K562 (cell line): ENCODE measurements around the gene ODAD4. TPM values are rescaled to one million over a fixed set of nuclear protein-coding genes. Genes with fewer than 3 reads are reported as not detected.

Experiments used
- ATAC-seq: fragments of 200-7000 bp; cut with Tn5 transposase; 3 replicates; pipeline ENCODE4 v1.9.1; 2020; ENCODE audit warnings: moderate library complexity
- BruUV-seq: library from RNA; stranded (reverse); fragments of 400-500 nt; replicated peaks from 2 replicates; lab custom pipeline; 2021; lab: Mats Ljungman, UMichigan
- CTCF ChIA-PET: fragments of 300-600 bp; formaldehyde crosslinking; extraction: SDS; loops from one replicate; lab custom pipeline; 2021; ENCODE audit warnings: low intra/inter-chr PET ratio; lab: Yijun Ruan, JAX
- POLR2A ChIA-PET: fragments of 300-600, 350-650 bp; sonication (Branson Sonifier 250); formaldehyde crosslinking; extraction: SDS; loops from one replicate; lab custom pipeline; 2021; ENCODE audit warnings: antibody characterized with exemption, inconsistent platforms; lab: Yijun Ruan, JAX
- DNase-seq, 4 experiments: peaks; one replicate each; pipeline versions ENCODE4 v3.0.0 to v3.0.0-alpha.2; 2011 to 2018; ENCODE audit warnings: low spot score in 3 of 4, mixed read lengths in 3 of 4; ENCODE audit errors: extremely low read depth in 1 of 4
- FAIRE-seq: peaks from 2 replicates; lab custom pipeline; 2011; peaks lifted over from hg19 to GRCh38; lab: Jason Lieb, UNC
- H2AFZ ChIP-seq: 2 replicates; pipeline ENCODE4 v1.6.0; 2011; ENCODE audit warnings: low read depth, low read length, control low read depth, inconsistent platforms
- H3K27ac ChIP-seq: fragments of 200-600 bp; 3 replicates; pipeline ENCODE4 v1.8.0; 2011; ENCODE audit warnings: low read depth, mild to moderate bottlenecking, control low read depth, inconsistent platforms, low read length, moderate library complexity, mixed read lengths; ENCODE audit errors: extremely low read depth
- H3K27me3 ChIP-seq, 2 experiments: fragments of 300-600 bp in 1 of 2; 2 replicates in 1 of 2; 3 replicates in 1 of 2; pipeline versions ENCODE4 v1.6.0 to v1.8.0; 2011; ENCODE audit warnings: inconsistent platforms in 2 of 2, low read length in 2 of 2, mild to moderate bottlenecking in 1 of 2, mixed read lengths in 1 of 2, moderate library complexity in 1 of 2; ENCODE audit not compliant: control insufficient read depth in 2 of 2, insufficient read depth in 2 of 2
- H3K36me3 ChIP-seq: fragments of 300-600 bp; 3 replicates; pipeline ENCODE4 v1.8.0; 2011; ENCODE audit warnings: mild to moderate bottlenecking, low read length, inconsistent platforms; ENCODE audit not compliant: control insufficient read depth, insufficient read depth
- H3K4me1 ChIP-seq, 2 experiments: fragments of 200-600 bp in 1 of 2; replicated peaks in 1 of 2; 2 replicates in 1 of 2; 3 replicates in 1 of 2; pipeline versions ENCODE4 v1.5.1 to v1.8.0; 2011; ENCODE audit warnings: inconsistent platforms in 2 of 2, low read length in 2 of 2, mild to moderate bottlenecking in 1 of 2, mixed read lengths in 1 of 2, moderate library complexity in 1 of 2; ENCODE audit not compliant: control insufficient read depth in 2 of 2, insufficient read depth in 2 of 2
- H3K4me2 ChIP-seq: 2 replicates; pipeline ENCODE4 v1.6.1; 2011; ENCODE audit warnings: low read length, control low read depth, inconsistent platforms, mixed read lengths; ENCODE audit not compliant: insufficient read depth
- H3K4me3 ChIP-seq: fragments of 200-600 bp; sonication (generic), shearing (Covaris generic); 2 replicates; pipeline ENCODE4 v1.5.1; 2016; ENCODE audit warnings: control low read depth, inconsistent platforms
- H3K79me2 ChIP-seq: fragments of 200-600 bp; 3 replicates; pipeline ENCODE4 v1.8.0; 2011; ENCODE audit warnings: low read length, inconsistent platforms; ENCODE audit not compliant: control insufficient read depth, insufficient read depth
- H3K9ac ChIP-seq, 2 experiments: 2 replicates each; pipeline versions ENCODE4 v1.6.0 to v1.6.1; 2011; ENCODE audit warnings: low read depth in 2 of 2, low read length in 2 of 2, control low read depth in 1 of 2, inconsistent platforms in 1 of 2, mild to moderate bottlenecking in 1 of 2, mixed read lengths in 1 of 2; ENCODE audit not compliant: insufficient read depth in 1 of 2
- H3K9me1 ChIP-seq: one replicate; pipeline ENCODE4 v1.6.0; 2011; ENCODE audit warnings: inconsistent platforms, mild to moderate bottlenecking, low read length, moderate library complexity; ENCODE audit not compliant: control insufficient read depth, insufficient read depth
- H3K9me3 ChIP-seq: replicated peaks from 2 replicates; pipeline ENCODE4 v1.5.1; 2011; ENCODE audit warnings: low read depth, low read length, inconsistent platforms; ENCODE audit not compliant: control insufficient read depth, insufficient read depth
- H4K20me1 ChIP-seq: replicated peaks from 2 replicates; pipeline ENCODE4 v1.6.1; 2011; ENCODE audit warnings: low read length, inconsistent platforms, mixed read lengths; ENCODE audit not compliant: control insufficient read depth, insufficient read depth
- CREB5 ChIP-seq: fragments of 250-450 bp; sonication (Bioruptor Pico); IDR thresholded peaks from 2 replicates; pipeline ENCODE4 v1.5.0; 2020; ENCODE audit warnings: mild to moderate bottlenecking
- SIN3B ChIP-seq: fragments of 450-650 bp; IDR thresholded peaks from 2 replicates; pipeline ENCODE4 v1.6.1; 2017; ENCODE audit warnings: low read depth, mild to moderate bottlenecking, moderate library complexity
- WGBS: fragments of 100-300 bp; shearing (Covaris generic); methylation state at CpG from one replicate; pipeline ENCODE4 v1.1.6; 2016; ENCODE audit warnings: low coverage, mixed read lengths; ENCODE audit not compliant: insufficient coverage; ENCODE audit errors: missing lambda C conversion rate; 5-methylcytosine and 5-hydroxymethylcytosine counted together
- in situ Hi-C: fragments of 300-500 bp; cut with MboI; formaldehyde crosslinking; loops from 4 replicates; pipeline ENCODE4 v1.15.0; 2018; ENCODE audit warnings: inconsistent platforms, mixed read lengths
- intact Hi-C: fragments of 100-400 bp; cut with micrococcal nuclease; formaldehyde crosslinking; loops from 2 replicates; pipeline ENCODE4 v1.14.2; 2022
- polyA plus RNA-seq, 8 experiments: library from polyadenylated mRNA; depleted of rRNA in 4 of 8; stranded (reverse) in 5 of 8; unstranded in 3 of 8; fragments of >200 nt; fragmentation: Nextera tagmentation in 2 of 8; fragmentation: Illumina TruSeq in 1 of 8; extraction: Ambion mirVana in 2 of 8; extraction: Trizol in 1 of 8; gene quantifications; 2 replicates each; pipeline versions ENCODE4 v1.2.1 to v1.2.3, GENCODE V29; 2011 to 2014; ENCODE audit warnings: inconsistent platforms in 1 of 8, missing spikeins in 1 of 8
- total RNA-seq, 7 experiments: library from RNA; depleted of rRNA in 6 of 7; stranded (reverse); fragments of >200 nt in 6 of 7; fragmentation: Illumina TruSeq in 2 of 7; extraction: Trizol in 2 of 7; gene quantifications; 2 replicates each; pipeline versions ENCODE4 v1.2.1 to v1.2.3, GENCODE V29; 2011 to 2021; ENCODE audit warnings: low replicate concordance in 1 of 7
- TF ChIP-seq, protein P1 (sequence below): fragments of 450-650 bp; formaldehyde crosslinking; conservative IDR thresholded peaks from 2 replicates; pipeline ENCODE4 v1.4.0; 2022; ENCODE audit warnings: mild to moderate bottlenecking, missing genetic modification characterization

Gene ODAD4
- total and polyA plus RNA-seq, 9 of the 15 experiments (the other 6 are each of a cell fraction or from before 2014, with no cell fraction given), result 0.09 to 0.98 (median 0.51) TPM

DNA sequence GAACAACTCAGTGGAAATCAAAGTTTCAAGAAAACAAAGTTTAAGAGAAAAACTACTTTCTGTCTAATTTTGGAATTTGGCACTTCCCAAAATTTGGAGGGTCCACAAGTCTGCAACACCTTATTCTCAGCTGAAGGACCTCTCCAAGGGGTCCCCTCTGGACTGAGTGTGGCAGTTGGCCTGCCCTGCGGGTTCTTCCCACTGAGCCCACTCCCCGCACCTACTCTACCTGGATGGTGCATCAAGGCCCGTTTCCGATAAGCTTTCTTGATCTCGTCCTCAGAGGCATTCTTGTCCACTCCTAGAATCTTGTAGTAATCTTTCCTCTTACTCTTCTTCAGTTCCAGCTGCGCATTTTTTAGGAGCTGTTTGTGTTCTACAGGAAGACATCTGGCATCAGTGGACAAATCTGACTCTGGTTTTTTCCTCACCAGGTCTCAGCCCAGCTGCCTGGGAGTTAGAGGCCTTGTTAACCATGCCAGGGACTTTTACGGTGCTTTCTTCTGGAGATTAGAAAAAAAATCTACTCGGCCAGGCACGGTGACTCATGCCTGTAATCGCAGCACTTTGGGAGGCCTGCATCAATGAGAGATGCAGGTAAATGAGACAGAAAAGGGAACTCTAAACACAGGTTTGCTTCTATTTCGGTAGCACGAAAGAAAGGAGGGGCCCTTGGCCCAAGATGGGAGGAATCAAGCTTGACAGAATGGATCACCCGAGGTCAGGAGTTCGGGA, 51.8 kb downstream of the ODAD4 start:
- Histone ChIP-seq H2AFZ (no peak overlapping the region), H3K4me2 (no peak overlapping the region), H3K79me2 (no peaks in the 10 kb centered on the region), H3K27me3 (no peaks in the 10 kb centered on the region), H3K36me3 (peaks cover 87% of the 10 kb centered on the region), H4K20me1 (no peaks in the 10 kb centered on the region), H3K4me1 (no peaks in the 10 kb centered on the region), H3K4me3 (no peak overlapping the region), H3K9ac (no peak overlapping the region), H3K9me1 (no peaks in the 10 kb centered on the region), H3K9me3 (no peaks in the 10 kb centered on the region), H3K27ac (no peak overlapping the region)
- no TSS peak for BruUV-seq
- DNase-seq (no peak), FAIRE-seq (no peak), ATAC-seq (no peak)
- intact Hi-C loops, result no loop called here
- WGBS, result 94% methylated on average over 14 of the region's 14 CpGs
- in situ Hi-C loops, result no loop called here
- TF ChIP-seq, protein P1, sequence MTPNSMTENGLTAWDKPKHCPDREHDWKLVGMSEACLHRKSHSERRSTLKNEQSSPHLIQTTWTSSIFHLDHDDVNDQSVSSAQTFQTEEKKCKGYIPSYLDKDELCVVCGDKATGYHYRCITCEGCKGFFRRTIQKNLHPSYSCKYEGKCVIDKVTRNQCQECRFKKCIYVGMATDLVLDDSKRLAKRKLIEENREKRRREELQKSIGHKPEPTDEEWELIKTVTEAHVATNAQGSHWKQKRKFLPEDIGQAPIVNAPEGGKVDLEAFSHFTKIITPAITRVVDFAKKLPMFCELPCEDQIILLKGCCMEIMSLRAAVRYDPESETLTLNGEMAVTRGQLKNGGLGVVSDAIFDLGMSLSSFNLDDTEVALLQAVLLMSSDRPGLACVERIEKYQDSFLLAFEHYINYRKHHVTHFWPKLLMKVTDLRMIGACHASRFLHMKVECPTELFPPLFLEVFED (CRISPR knock-in tag), result no peak
- TF ChIP-seq CREB5, result no peak
- no peak for TF ChIP-seq SIN3B
- POLR2A ChIA-PET, result interaction anchor here (0.6 to 1.6 kb wide), 3 partner anchors 9 to 22 kb away, joined by 3 to 4 read pairs (median 4); no protein-coding TSS in a partner anchor
- CTCF ChIA-PET, result no interaction called here
